Measurements from ENCODE around the gene PIGT.
A peak's percentile ranks its signal among the peaks of the same experiment; 100 is the strongest.

PIGT gene

GRCh38 chr20:45450097-45450818 lies 34.3 kb downstream of the PIGT start:
- Histone ChIP-seq H3K27ac (peak overlapping the region; percentile 60 to 68), H3K4me1 (peaks cover 0 to 26% (median 10%) of the 10 kb centered on the region in 4 donors), H3K36me3 (no peaks in the 10 kb centered on the region), H3K27me3 (no peaks in the 10 kb centered on the region), H3K9me3 (no peaks in the 10 kb centered on the region), H3K4me3 (no peak overlapping the region)
- no peak for DNase-seq
- peak; percentile 37 to 46 for TF ChIP-seq CTCF (IDR thresholded peaks at IDR 0.05)
- intact Hi-C loops (cut with DNase I; ENCODE audit: low total_unique reads) = loop anchor here (5.0 kb wide), 1 partner anchor 133 kb away; no protein-coding TSS in a partner anchor

- intact Hi-C loops (cut with DNase I; ENCODE audit: low total_unique reads) = loop anchor here (5.0 kb wide), 1 partner anchor 135 kb away; no protein-coding TSS in a partner anchor
- peaks cover 0 to 26% (median 10%) of the 10 kb centered on the region in 4 donors for H3K4me1 ChIP-seq
- DNase-seq = no peak
Measured at GRCh38 chr20:45452238-45452637, 36.3 kb downstream of the PIGT start.

GRCh38 chr20:45452772-45453691 lies 37.1 kb downstream of the PIGT start:
- Histone ChIP-seq H3K4me3 (no peak overlapping the region), H3K4me1 (peaks cover 0 to 25% (median 10%) of the 10 kb centered on the region in 4 donors), H3K9me3 (no peaks in the 10 kb centered on the region), H3K27ac (no peak overlapping the region), H3K27me3 (no peaks in the 10 kb centered on the region), H3K36me3 (no peaks in the 10 kb centered on the region)
- DNase-seq = no peak
- TF ChIP-seq CTCF (IDR thresholded peaks at IDR 0.05) = no peak
- intact Hi-C loops (cut with DNase I; ENCODE audit: low total_unique reads) = loop anchor here (5.0 kb wide), 1 partner anchor 136 kb away; no protein-coding TSS in a partner anchor

More at GRCh38 chr20:45452238-45452637, 36.3 kb downstream of the PIGT start:
- H3K36me3 ChIP-seq = no peaks in the 10 kb centered on the region
- TF ChIP-seq CTCF (IDR thresholded peaks at IDR 0.05) = no peak
- H3K4me3 ChIP-seq = no peak overlapping the region
- no peak overlapping the region for H3K27ac ChIP-seq
- H3K27me3 ChIP-seq = no peaks in the 10 kb centered on the region
- H3K9me3 ChIP-seq = no peaks in the 10 kb centered on the region

GRCh38 chr20:45456632-45457031 lies 40.7 kb downstream of the PIGT start:
- Histone ChIP-seq H3K9me3 (no peaks in the 10 kb centered on the region), H3K36me3 (no peaks in the 10 kb centered on the region), H3K4me3 (no peak overlapping the region), H3K4me1 (no peaks in the 10 kb centered on the region), H3K27me3 (no peaks in the 10 kb centered on the region), H3K27ac (no peak overlapping the region)
- TF ChIP-seq CTCF (IDR thresholded peaks at IDR 0.05) = no peak
- intact Hi-C loops (cut with DNase I; ENCODE audit: low total_unique reads) = no loop called here
- no peak for DNase-seq

- intact Hi-C loops (cut with DNase I; ENCODE audit: low total_unique reads) = no loop called here
- Histone ChIP-seq H3K36me3 (no peaks in the 10 kb centered on the region), H3K4me1 (no peaks in the 10 kb centered on the region), H3K4me3 (no peak overlapping the region), H3K9me3 (no peaks in the 10 kb centered on the region), H3K27me3 (peaks cover 0 to 3% of the 10 kb centered on the region in 2 donors), H3K27ac (no peak overlapping the region)
- TF ChIP-seq CTCF (IDR thresholded peaks at IDR 0.05) = no peak
- no peak for DNase-seq
Measured at GRCh38 chr20:45459606-45460005, 43.7 kb downstream of the PIGT start.

Measured in tibial artery (tissue), 4 donors.